Pancreas (tissue), 10 donors: ENCODE measurements around the gene SDF2. TPM values are rescaled to one million over a fixed set of nuclear protein-coding genes. Genes with fewer than 3 reads are reported as not detected.
A peak's percentile ranks its signal among the peaks of the same experiment; 100 is the strongest.

ENCODE experiments used
- ATAC-seq, 4 donors: fragments of 200-7000 bp; cut with Tn5 transposase; one replicate each; pipeline versions ENCODE4 v1.8.0 to v1.9.1; 2020; ENCODE audit warnings: mild to moderate bottlenecking in 4 of 4, moderate library complexity in 4 of 4
- DNase-seq, 6 donors: peaks; one replicate each; pipeline ENCODE4 v3.0.0-alpha.2; 2020
- FAIRE-seq: peaks from 2 replicates; lab custom pipeline; 2012; peaks lifted over from hg19 to GRCh38; lab: Jason Lieb, UNC
- H3K27ac ChIP-seq, 4 donors: fragments of 200-600 bp; sonication (generic); 1 replicate in 3 of 4; 2 replicates in 1 of 4; pipeline versions ENCODE4 v1.5.0 to v1.8.0; 2020
- H3K27me3 ChIP-seq, 4 donors: fragments of 200-600 bp; one replicate each; pipeline ENCODE4 v1.8.0; 2021
- H3K36me3 ChIP-seq, 3 donors: fragments of 200-600 bp; sonication (generic) in 1 of 3; one replicate each; pipeline versions ENCODE4 v1.5.0 to v1.8.0; 2020 to 2021
- H3K4me1 ChIP-seq, 3 donors: fragments of 200-600 bp; one replicate each; pipeline ENCODE4 v1.8.0; 2021
- H3K4me3 ChIP-seq, 4 donors: fragments of 200-600 bp; sonication (generic) in 2 of 4; one replicate each; pipeline versions ENCODE4 v1.5.0 to v1.8.0; 2020 to 2021
- H3K9me3 ChIP-seq, 4 donors: fragments of 200-600 bp; one replicate each; pipeline ENCODE4 v1.8.0; 2021
- CTCF ChIP-seq, 4 donors: fragments of 200-600 bp; sonication (generic) in 3 of 4; IDR thresholded peaks; one replicate each; pipeline versions ENCODE4 v1.5.0 to v1.8.0; 2021; ENCODE audit warnings: antibody characterized with exemption in 4 of 4
- WGBS, 2 donors: extraction: QIAGEN DNeasy Blood & Tissue Kit; methylation state at CpG; one replicate each; pipeline ENCODE4 v1.1.7; 2013; 5-methylcytosine and 5-hydroxymethylcytosine counted together
- intact Hi-C, 3 donors: fragments of 100-400 bp; cut with DNase I; formaldehyde crosslinking; loops; one replicate each; pipeline versions ENCODE4 v1.11.1 to v1.14.2; 2022
- polyA plus RNA-seq, 2 donors: library from polyadenylated mRNA; stranded (reverse); fragments of 200-250 nt; gene quantifications; one replicate each; pipeline ENCODE4 v1.2.3, GENCODE V29; 2013
- total RNA-seq, 6 donors: library from RNA; stranded (reverse); fragmentation: NEBNext Ultra II Directional in 4 of 6; extraction: Animal tissue kit (Norgen Biotek cat#: 25700) in 4 of 6; gene quantifications; one replicate each; pipeline versions ENCODE4 v1.2.1 to v1.2.4, GENCODE V29; 2021 to 2023
- donor health status: healthy with polysubstance abuse.
- donor health status: DM: no; HTN: no; CAD: no; lungs with moderate emphysema.
- donor health status: DM: no; HTN: no; CAD: no.
- donor health status: control.
- donor health status: control.
- donor health status: Bipolar disorder and iron deficiency.
- donor health status: DM: yes; HTN: yes; CAD: no.
- donor health status: DM: no; HTN: no; CAD: no.
- donor health status: DM: no; HTN: no; CAD: no.
- donor health status: DM: yes; HTN: yes; CAD: no.

SDF2 gene
- total and polyA plus RNA-seq, 8 donors, result 13.8 to 38.6 (median 18.7) TPM

DNA sequence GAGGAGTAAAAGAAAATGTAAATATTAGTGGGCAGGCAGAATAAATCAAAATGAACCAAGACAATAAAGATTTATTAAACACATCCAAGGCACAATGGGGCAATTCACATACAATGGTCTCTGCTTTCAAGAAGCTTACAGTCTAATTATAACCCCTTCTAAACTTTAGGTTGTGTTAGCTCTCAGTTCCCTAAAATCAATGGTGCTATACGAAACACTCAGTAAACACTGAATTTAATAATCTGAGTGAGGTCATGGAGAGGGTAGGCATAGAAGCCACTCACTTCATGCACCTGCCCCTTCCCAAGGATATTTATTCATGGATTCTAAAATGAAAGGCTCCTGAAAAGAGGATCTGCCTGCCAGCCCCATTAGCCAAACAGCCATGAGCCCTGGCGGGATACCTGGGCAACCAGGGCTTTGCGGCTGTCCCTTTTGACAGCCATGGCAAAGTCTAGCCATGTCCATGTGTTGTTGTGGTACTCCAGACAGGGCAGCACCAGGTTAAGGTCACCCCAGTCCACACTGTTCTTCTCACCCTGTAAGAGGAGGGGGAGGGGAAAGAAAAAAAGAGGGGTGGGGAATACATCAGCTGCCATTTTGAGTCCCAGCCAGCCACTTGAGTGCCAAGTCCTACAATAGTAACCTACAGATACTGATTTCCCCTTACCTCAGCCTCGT is 46.3 kb downstream of the SDF2 start:
- Histone ChIP-seq H3K9me3 (no peaks in the 10 kb centered on the region), H3K27ac (no peak overlapping the region), H3K27me3 (no peaks in the 10 kb centered on the region), H3K4me1 (no peaks in the 10 kb centered on the region), H3K4me3 (no peak overlapping the region), H3K36me3 (peaks cover 0 to 63% (median 50%) of the 10 kb centered on the region in 3 donors)
- ATAC-seq, result no peak
- no peak for DNase-seq
- TF ChIP-seq CTCF (IDR thresholded peaks at IDR 0.05), result no peak
- 81 to 86% methylated on average over 4 of the region's 4 CpGs for WGBS, 2 donors
- FAIRE-seq, result no peak
- intact Hi-C loops, result loop anchor here in 1 of 3 donors (10.0 kb wide), 1 partner anchor 121 kb away; no protein-coding TSS in a partner anchor

GRCh38 chr17:28613931-28614381 is 47.8 kb downstream of the SDF2 start, which contains the start of gene RSKR:
RSKR (minus strand) TSS chr17:28614185; CDS start chr17:28614161, 24 bp downstream.
- no peaks in the 10 kb centered on the region for H3K27me3 ChIP-seq
- H3K27ac ChIP-seq, result no peak within 1 kb of the TSS
- peaks cover 0 to 49% (median 36%) of the 10 kb centered on the region in 3 donors for H3K36me3 ChIP-seq
- intact Hi-C loops, result loop anchor here in 1 of 3 donors (10.0 kb wide), 1 partner anchor 119 kb away; no protein-coding TSS in a partner anchor
- no peak within 1 kb of the TSS for H3K4me3 ChIP-seq
- ATAC-seq, result peak in 2 of 4 donors; percentile 24 to 29
- FAIRE-seq, result no peak
- no peaks in the 10 kb centered on the region for H3K4me1 ChIP-seq
- H3K9me3 ChIP-seq, result no peaks in the 10 kb centered on the region
- DNase-seq, result no peak
- WGBS, 2 donors, result 84 to 86% methylated on average over 5 of the region's 5 CpGs
- TF ChIP-seq CTCF (IDR thresholded peaks at IDR 0.05), result no peak

DNA sequence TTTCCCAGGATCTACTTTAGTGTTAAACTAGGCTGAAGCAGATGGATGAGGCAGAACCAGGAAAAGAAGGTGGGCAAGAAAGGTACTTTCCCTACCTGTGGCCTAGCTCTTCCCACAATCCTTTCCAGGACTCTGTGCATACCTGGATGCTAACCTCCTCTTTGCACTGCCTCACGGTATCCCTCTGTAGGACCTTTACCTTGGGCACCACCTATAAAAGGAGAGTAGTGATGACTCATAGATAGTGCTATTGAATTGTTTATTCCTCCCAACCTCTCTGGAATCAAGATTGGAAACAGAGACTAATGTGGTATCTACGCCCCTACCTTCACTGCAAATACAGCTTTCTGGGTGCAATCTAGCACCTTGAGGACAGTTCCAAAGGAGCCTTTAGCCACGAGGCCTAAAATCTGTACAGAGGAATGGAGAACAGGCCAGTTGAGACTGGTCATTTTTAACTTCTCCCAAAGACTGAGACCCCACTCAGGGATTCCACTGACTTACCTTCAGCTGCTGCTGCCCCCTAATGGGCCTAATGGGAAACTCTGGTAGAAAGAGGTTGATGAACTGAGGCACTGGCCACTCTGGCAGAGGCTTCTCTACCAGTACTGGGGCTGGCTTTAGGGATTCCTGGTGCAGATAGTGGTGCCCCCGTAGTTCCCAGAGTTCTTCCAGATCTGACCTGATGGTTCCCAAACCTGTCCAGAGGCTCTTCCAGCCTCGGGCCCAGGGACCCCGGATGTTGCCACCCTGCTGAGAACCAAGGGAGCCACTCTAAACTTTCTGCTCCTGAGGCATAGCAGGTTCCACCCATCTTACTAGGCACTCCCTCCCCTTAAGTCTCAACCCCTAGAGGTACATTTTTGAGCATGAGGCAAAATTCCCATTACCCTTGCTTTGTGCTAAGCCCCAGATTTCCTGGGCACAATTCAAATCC is 48.5 kb downstream of the SDF2 start:
- peaks cover 0 to 41% (median 29%) of the 10 kb centered on the region in 3 donors for H3K36me3 ChIP-seq
- WGBS, 2 donors, result 71 to 78% methylated on average over 6 of the region's 6 CpGs
- H3K9me3 ChIP-seq, result no peaks in the 10 kb centered on the region
- no peak overlapping the region for H3K4me3 ChIP-seq
- H3K27ac ChIP-seq, result no peak overlapping the region
- no peaks in the 10 kb centered on the region for H3K4me1 ChIP-seq
- TF ChIP-seq CTCF (IDR thresholded peaks at IDR 0.05), result peak in 3 of 4 donors; percentile 24 to 67 (median 38)
- FAIRE-seq, result no peak
- intact Hi-C loops, result loop anchor here in 1 of 3 donors (10.0 kb wide), 1 partner anchor 118 kb away; no protein-coding TSS in a partner anchor
- peak in 1 of 6 donors; percentile 27 for DNase-seq
- no peaks in the 10 kb centered on the region for H3K27me3 ChIP-seq
- peak; percentile 46 to 72 (median 68) for ATAC-seq

DNA sequence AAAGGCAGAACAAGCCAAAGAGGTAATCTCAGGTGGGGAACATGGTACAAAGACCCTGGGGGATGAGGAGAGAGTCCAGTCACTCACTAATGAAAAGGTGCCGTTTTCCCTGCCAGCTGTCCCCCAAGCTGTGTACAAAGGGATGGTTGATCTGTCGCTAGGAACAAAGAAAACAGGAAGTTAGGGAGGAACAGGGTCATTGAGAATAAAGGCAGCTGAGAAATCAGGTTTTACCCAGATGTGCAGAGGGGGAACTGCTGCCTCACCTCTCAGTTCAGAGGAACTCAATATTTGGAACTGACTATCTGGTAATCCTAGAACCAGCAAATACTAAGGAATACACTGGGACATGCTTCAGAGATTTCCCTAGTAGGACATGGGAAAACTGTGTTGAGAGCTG is 49.2 kb downstream of the SDF2 start:
- no peak for DNase-seq
- H3K9me3 ChIP-seq, result no peaks in the 10 kb centered on the region
- H3K36me3 ChIP-seq, result peaks cover 0 to 34% (median 22%) of the 10 kb centered on the region in 3 donors
- no peaks in the 10 kb centered on the region for H3K4me1 ChIP-seq
- 59 to 60% methylated on average over 2 of the region's 2 CpGs for WGBS, 2 donors
- no peak overlapping the region for H3K4me3 ChIP-seq
- no peak for TF ChIP-seq CTCF (IDR thresholded peaks at IDR 0.05)
- no peak for ATAC-seq
- FAIRE-seq, result no peak
- no peaks in the 10 kb centered on the region for H3K27me3 ChIP-seq
- intact Hi-C loops, result loop anchor here in 1 of 3 donors (10.0 kb wide), 1 partner anchor 118 kb away; no protein-coding TSS in a partner anchor
- H3K27ac ChIP-seq, result no peak overlapping the region
